ENCODE results near the gene LRRC49. TPM values are rescaled to one million over a fixed set of nuclear protein-coding genes. Genes with fewer than 3 reads are reported as not detected.
"Not testable (repeated sequence)": the region's sequence is repeated elsewhere in the genome, so short reads cannot be mapped to it uniquely, and the experiment has no call there.

Gene LRRC49
- total RNA-seq, 1 experiment from 2014 or later: 5.6 TPM

- H3K27me3 ChIP-seq (ENCODE audit: control insufficient read depth, insufficient read depth, low read length): no peaks in the 10 kb centered on the region
- H3K4me3 ChIP-seq (ENCODE audit: insufficient read depth, low read depth, low read length): no peak overlapping the region
- DNase-seq: no peak
- no peaks in the 10 kb centered on the region for H3K36me3 ChIP-seq (replicated peaks; ENCODE audit: control insufficient read depth, insufficient read depth, low read length)
Observed at GRCh38 chr15:70962084-70962483, 69.5 kb downstream of the LRRC49 start.

- H3K4me3 ChIP-seq (ENCODE audit: insufficient read depth, low read depth, low read length): no peak overlapping the region
- no peaks in the 10 kb centered on the region for H3K27me3 ChIP-seq (ENCODE audit: control insufficient read depth, insufficient read depth, low read length)
- H3K36me3 ChIP-seq (replicated peaks; ENCODE audit: control insufficient read depth, insufficient read depth, low read length): no peaks in the 10 kb centered on the region
- DNase-seq: no peak
Observed at GRCh38 chr15:70963199-70963598, 70.6 kb downstream of the LRRC49 start.

- DNase-seq: no peak
- no peaks in the 10 kb centered on the region for H3K27me3 ChIP-seq (ENCODE audit: control insufficient read depth, insufficient read depth, low read length)
Observed at GRCh38 chr15:70964058-70964457, 71.4 kb downstream of the LRRC49 start.

DNA sequence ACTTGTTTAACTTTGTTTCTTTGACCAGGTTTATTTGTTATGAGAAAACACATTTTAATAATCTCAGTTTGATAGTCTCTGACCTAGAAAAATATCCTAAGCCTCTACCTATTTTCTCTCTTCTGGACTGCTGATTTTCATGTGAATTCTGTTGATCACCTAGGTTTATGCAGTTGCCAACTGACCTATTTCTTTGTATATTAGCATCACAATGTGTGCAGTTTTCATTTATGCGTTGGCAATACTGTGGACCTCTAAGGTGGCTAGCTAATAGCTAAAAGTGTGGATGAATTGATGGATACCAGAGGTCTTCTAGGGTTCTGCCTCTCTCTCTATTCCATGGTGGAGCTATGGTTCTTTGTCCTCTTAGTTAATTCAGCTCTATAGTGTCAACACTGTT, 72.1 kb downstream of the LRRC49 start:
- H3K27me3 ChIP-seq (ENCODE audit: control insufficient read depth, insufficient read depth, low read length): no peaks in the 10 kb centered on the region
- H3K36me3 ChIP-seq (replicated peaks; ENCODE audit: control insufficient read depth, insufficient read depth, low read length): no peaks in the 10 kb centered on the region
- no peak for DNase-seq
- H3K4me3 ChIP-seq (ENCODE audit: insufficient read depth, low read depth, low read length): no peak overlapping the region

More at GRCh38 chr15:70964058-70964457, 71.4 kb downstream of the LRRC49 start:
- no peak overlapping the region for H3K4me3 ChIP-seq (ENCODE audit: insufficient read depth, low read depth, low read length)
- no peaks in the 10 kb centered on the region for H3K36me3 ChIP-seq (replicated peaks; ENCODE audit: control insufficient read depth, insufficient read depth, low read length)

- DNase-seq: no peak
- no peak overlapping the region for H3K4me3 ChIP-seq (ENCODE audit: insufficient read depth, low read depth, low read length)
- H3K27me3 ChIP-seq (ENCODE audit: control insufficient read depth, insufficient read depth, low read length): no peaks in the 10 kb centered on the region
- H3K36me3 ChIP-seq (replicated peaks; ENCODE audit: control insufficient read depth, insufficient read depth, low read length): no peaks in the 10 kb centered on the region
Observed at GRCh38 chr15:70967646-70968045, 75.0 kb downstream of the LRRC49 start.

GRCh38 chr15:70974004-70974832, 81.6 kb downstream of the LRRC49 start:
- Histone ChIP-seq H3K27me3 (ENCODE audit: control insufficient read depth, insufficient read depth, low read length) (no peaks in the 10 kb centered on the region), H3K4me3 (ENCODE audit: insufficient read depth, low read depth, low read length) (no peak overlapping the region), H3K36me3 (replicated peaks; ENCODE audit: control insufficient read depth, insufficient read depth, low read length) (no peaks in the 10 kb centered on the region)
- DNase-seq: no peak

DNA sequence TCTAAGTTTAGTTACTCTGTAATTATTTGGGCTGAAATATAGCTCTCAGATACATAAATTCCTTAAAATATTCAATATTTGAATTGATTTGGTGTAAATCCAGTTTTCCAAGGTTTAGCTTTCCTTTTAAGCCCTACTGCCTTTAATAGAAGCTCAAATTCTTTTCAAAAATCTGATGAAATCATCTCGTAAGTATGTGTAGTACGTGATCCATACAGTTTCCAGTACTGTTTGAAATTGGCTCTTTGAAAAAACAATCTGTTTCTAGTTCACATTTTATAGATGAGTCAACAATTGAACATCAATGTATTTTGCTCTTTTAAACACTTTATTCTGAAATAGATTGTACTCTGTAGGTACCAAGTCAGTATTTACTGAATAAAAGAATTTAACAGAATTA, 84.2 kb downstream of the LRRC49 start:
- DNase-seq: no peak
- H3K27me3 ChIP-seq (ENCODE audit: control insufficient read depth, insufficient read depth, low read length): no peaks in the 10 kb centered on the region
- H3K36me3 ChIP-seq (replicated peaks; ENCODE audit: control insufficient read depth, insufficient read depth, low read length): no peaks in the 10 kb centered on the region
- no peak overlapping the region for H3K4me3 ChIP-seq (ENCODE audit: insufficient read depth, low read depth, low read length)

DNA sequence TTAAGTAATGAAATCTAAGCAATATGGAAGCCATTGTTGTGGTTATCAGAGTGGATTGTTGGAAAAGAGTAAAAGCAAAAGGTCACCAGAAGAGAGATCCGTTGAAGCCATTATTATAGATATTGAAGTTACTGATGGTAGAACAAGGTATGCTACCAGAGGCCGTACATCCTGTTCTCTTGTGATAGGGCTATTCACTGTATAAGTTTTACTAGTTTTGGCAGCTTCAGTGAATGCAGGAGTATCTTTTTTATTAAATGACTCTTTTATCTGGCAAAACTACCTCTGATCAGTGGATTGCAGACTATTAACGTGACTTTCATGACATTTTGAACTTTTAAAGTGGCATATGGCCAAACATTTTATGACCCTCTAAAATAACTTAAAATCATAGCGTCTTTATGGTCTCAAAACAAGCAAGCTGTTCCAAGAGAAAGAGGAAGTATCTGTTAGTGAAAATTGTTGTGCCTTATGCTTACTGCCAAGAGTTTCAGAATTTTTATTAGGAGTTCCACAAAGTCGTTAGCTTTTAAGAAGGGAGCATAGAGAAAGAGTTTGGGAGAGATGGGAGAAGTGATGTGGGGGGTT, 102.9 kb downstream of the LRRC49 start:
- H3K4me3 ChIP-seq (ENCODE audit: insufficient read depth, low read depth, low read length): no peak overlapping the region
- DNase-seq: no peak
- no peaks in the 10 kb centered on the region for H3K27me3 ChIP-seq (ENCODE audit: control insufficient read depth, insufficient read depth, low read length)
- no peaks in the 10 kb centered on the region for H3K36me3 ChIP-seq (replicated peaks; ENCODE audit: control insufficient read depth, insufficient read depth, low read length)

DNA sequence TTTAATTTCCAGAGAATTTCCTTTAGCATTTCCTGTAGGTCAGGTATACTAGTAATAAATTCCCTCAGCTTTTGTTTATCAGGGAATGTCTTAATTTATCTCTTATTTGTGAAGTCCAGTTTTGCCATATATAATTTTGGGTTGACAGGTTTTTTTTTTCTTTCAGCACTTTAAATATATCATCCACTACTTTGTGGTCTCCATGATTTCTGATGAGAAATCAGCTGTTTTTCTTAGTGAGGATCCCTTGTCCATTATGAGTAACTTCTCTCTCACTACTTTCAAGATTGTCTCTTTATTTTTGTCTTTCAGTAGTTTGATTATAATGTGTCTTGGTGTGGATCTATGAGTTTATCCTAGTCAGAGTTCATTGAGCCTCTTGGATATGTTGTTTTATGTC, 105.7 kb downstream of the LRRC49 start:
- DNase-seq: no peak
- H3K36me3 ChIP-seq (replicated peaks; ENCODE audit: control insufficient read depth, insufficient read depth, low read length): no peaks in the 10 kb centered on the region
- no peaks in the 10 kb centered on the region for H3K27me3 ChIP-seq (ENCODE audit: control insufficient read depth, insufficient read depth, low read length)
- H3K4me3 ChIP-seq (ENCODE audit: insufficient read depth, low read depth, low read length): no peak overlapping the region

- Histone ChIP-seq H3K4me3 (ENCODE audit: insufficient read depth, low read depth, low read length) (no peak overlapping the region), H3K27me3 (ENCODE audit: control insufficient read depth, insufficient read depth, low read length) (no peaks in the 10 kb centered on the region), H3K36me3 (replicated peaks; ENCODE audit: control insufficient read depth, insufficient read depth, low read length) (no peaks in the 10 kb centered on the region)
- DNase-seq: no peak
Observed at GRCh38 chr15:71002316-71002715, 109.7 kb downstream of the LRRC49 start.

- no peaks in the 10 kb centered on the region for H3K27me3 ChIP-seq (ENCODE audit: control insufficient read depth, insufficient read depth, low read length)
- H3K36me3 ChIP-seq (replicated peaks; ENCODE audit: control insufficient read depth, insufficient read depth, low read length): no peaks in the 10 kb centered on the region
- DNase-seq: no peak
- H3K4me3 ChIP-seq (ENCODE audit: insufficient read depth, low read depth, low read length): no peak overlapping the region
Observed at GRCh38 chr15:71003319-71003718, 110.7 kb downstream of the LRRC49 start.

GRCh38 chr15:71004506-71004905, 111.9 kb downstream of the LRRC49 start:
- H3K4me3 ChIP-seq (ENCODE audit: insufficient read depth, low read depth, low read length); H3K36me3 ChIP-seq (replicated peaks; ENCODE audit: control insufficient read depth, insufficient read depth, low read length); DNase-seq; H3K27me3 ChIP-seq (ENCODE audit: control insufficient read depth, insufficient read depth, low read length): not testable (repeated sequence)

- H3K4me3 ChIP-seq (ENCODE audit: insufficient read depth, low read depth, low read length): no peak overlapping the region
- no peaks in the 10 kb centered on the region for H3K27me3 ChIP-seq (ENCODE audit: control insufficient read depth, insufficient read depth, low read length)
- H3K36me3 ChIP-seq (replicated peaks; ENCODE audit: control insufficient read depth, insufficient read depth, low read length): no peaks in the 10 kb centered on the region
- DNase-seq: no peak
Observed at GRCh38 chr15:71005895-71006294, 113.3 kb downstream of the LRRC49 start.

DNA sequence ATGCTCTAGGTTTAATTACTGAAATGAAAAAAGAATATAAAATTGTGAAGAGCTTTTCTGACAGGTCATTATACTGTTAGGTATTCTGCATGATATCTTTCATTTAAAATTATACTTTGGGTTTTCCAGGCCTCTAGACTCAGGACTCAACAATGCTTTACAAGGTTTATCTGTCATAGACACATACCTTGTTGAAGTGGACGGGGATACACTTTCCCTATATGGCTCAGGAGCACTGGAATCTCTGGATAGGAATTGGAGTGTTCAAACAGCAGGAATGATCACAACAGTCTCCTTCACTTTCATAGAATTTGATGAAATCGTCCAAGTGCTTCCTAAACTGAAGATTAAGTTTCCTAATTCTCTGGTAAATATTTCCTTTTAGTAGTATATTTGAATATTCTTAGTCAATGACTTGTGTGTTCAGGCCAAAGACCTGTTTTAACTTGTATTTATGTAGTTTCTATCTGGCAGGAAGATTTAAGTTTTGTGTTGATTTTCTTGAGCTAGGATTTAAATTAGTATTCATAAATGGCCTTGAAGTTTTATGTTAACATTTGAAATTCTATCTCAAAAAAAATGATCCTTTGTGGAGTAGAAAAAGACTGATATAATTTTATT, 115.7 kb downstream of the LRRC49 start:
- Histone ChIP-seq H3K27me3 (ENCODE audit: control insufficient read depth, insufficient read depth, low read length) (no peaks in the 10 kb centered on the region), H3K4me3 (ENCODE audit: insufficient read depth, low read depth, low read length) (no peak overlapping the region), H3K36me3 (replicated peaks; ENCODE audit: control insufficient read depth, insufficient read depth, low read length) (no peaks in the 10 kb centered on the region)
- no peak for DNase-seq

DNA sequence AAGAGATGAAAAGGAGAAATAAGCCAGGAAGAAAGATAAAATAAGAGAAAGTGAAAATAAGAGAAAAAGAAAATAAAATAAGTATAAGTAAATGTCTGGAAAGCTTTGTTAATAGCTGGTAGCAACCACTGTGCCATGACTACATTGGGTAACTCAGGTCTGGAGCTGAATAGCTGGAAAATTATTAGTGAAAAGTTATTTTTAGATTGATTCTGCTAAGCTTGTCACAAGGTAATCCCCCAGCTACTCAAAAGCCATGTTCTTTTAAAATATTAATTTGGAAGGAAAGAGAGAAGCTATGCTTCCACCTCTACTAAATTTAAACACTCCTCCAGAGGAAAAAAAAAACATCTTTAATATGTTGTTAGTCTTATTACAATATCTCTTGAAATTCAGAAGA, 117.8 kb downstream of the LRRC49 start:
- Histone ChIP-seq H3K4me3 (ENCODE audit: insufficient read depth, low read depth, low read length) (no peak overlapping the region), H3K27me3 (ENCODE audit: control insufficient read depth, insufficient read depth, low read length) (no peaks in the 10 kb centered on the region), H3K36me3 (replicated peaks; ENCODE audit: control insufficient read depth, insufficient read depth, low read length) (no peaks in the 10 kb centered on the region)
- DNase-seq: no peak
